HG03108 (cell line): ENCODE measurements around the gene EFHC1.
A peak's percentile ranks its signal among the peaks of the same experiment; 100 is the strongest.
"Not testable (repeated sequence)": the region's sequence is repeated elsewhere in the genome, so short reads cannot be mapped to it uniquely, and the experiment has no call there.

ENCODE experiments used
- ATAC-seq: cut with Tn5 transposase; IDR thresholded peaks from one replicate; pipeline ENCODE4 v1.9.1; 2021; ENCODE audit warnings: moderate library complexity; ENCODE audit not compliant: unreplicated experiment

Gene EFHC1

GRCh38 chr6:52419809-52420667, at the start of gene EFHC1:
Gene EFHC1 (plus strand): TSS chr6:52420342. CDS start chr6:52420411, 69 bp downstream.
- ATAC-seq, result peak; percentile 97

- ATAC-seq, result no peak
Measured at GRCh38 chr6:52371656-52372191, 48.4 kb upstream of the EFHC1 start.

- ATAC-seq, result no peak
Measured at GRCh38 chr6:52373151-52373690, 46.9 kb upstream of the EFHC1 start.

GRCh38 chr6:52374247-52374646, 45.9 kb upstream of the EFHC1 start:
- ATAC-seq, result no peak

- ATAC-seq, result no peak
Measured at GRCh38 chr6:52375780-52376556, 44.2 kb upstream of the EFHC1 start.

GRCh38 chr6:52376763-52377162, 43.4 kb upstream of the EFHC1 start:
- no peak for ATAC-seq

- ATAC-seq, result no peak
Measured at GRCh38 chr6:52377538-52378221, 42.5 kb upstream of the EFHC1 start.

- no peak for ATAC-seq
Measured at GRCh38 chr6:52381249-52381648, 38.9 kb upstream of the EFHC1 start.

GRCh38 chr6:52384145-52384766, 35.9 kb upstream of the EFHC1 start:
- no peak for ATAC-seq

GRCh38 chr6:52385074-52385473, 35.1 kb upstream of the EFHC1 start:
- ATAC-seq, result no peak

GRCh38 chr6:52388119-52388518, 32.0 kb upstream of the EFHC1 start:
- not testable (repeated sequence) for ATAC-seq

- ATAC-seq, result no peak
Measured at GRCh38 chr6:52388790-52389189, 31.4 kb upstream of the EFHC1 start.

GRCh38 chr6:52389264-52389625, 30.9 kb upstream of the EFHC1 start:
- ATAC-seq, result no peak

GRCh38 chr6:52389626-52390360, 30.3 kb upstream of the EFHC1 start:
- ATAC-seq, result peak; percentile 67

- ATAC-seq, result peak; percentile 42
Measured at GRCh38 chr6:52390361-52390727, 29.8 kb upstream of the EFHC1 start.

GRCh38 chr6:52391599-52391998, 28.5 kb upstream of the EFHC1 start:
- no peak for ATAC-seq

- ATAC-seq, result no peak
Measured at GRCh38 chr6:52392944-52393343, 27.2 kb upstream of the EFHC1 start.

- ATAC-seq, result no peak
Measured at GRCh38 chr6:52393780-52394179, 26.4 kb upstream of the EFHC1 start.

GRCh38 chr6:52394251-52394666, 25.9 kb upstream of the EFHC1 start:
- ATAC-seq, result peak; percentile 35

- ATAC-seq, result no peak
Measured at GRCh38 chr6:52395969-52396368, 24.2 kb upstream of the EFHC1 start.
